T-cell (primary cell): ENCODE measurements around the gene KCNMA1. TPM values are rescaled to one million over a fixed set of nuclear protein-coding genes. Genes with fewer than 3 reads are reported as not detected.

Experiments
- ATAC-seq, 4 experiments: fragments of 200-7000 bp in 3 of 4; fragments of 150-1000 bp in 1 of 4; cut with Tn5 transposase; replicated peaks in 1 of 4; 1 replicate in 3 of 4; 2 replicates in 1 of 4; pipeline ENCODE4 v1.10.0; 2021; ENCODE audit warnings: moderate library complexity in 3 of 4, mild to moderate bottlenecking in 2 of 4, moderate number of reproducible peaks in 1 of 4
- CTCF ChIA-PET, 2 donors: fragments of 300-600 bp; sonication (Branson Sonifier 250); formaldehyde crosslinking; loops; one replicate each; lab custom pipeline; 2022; ENCODE audit warnings: antibody characterized with exemption in 2 of 2; lab: Charles Lee
- POLR2A ChIA-PET, 2 donors: fragments of 300-600 bp; sonication (Branson Sonifier 250); formaldehyde crosslinking; loops; one replicate each; lab custom pipeline; 2022; ENCODE audit warnings: antibody characterized with exemption in 2 of 2; lab: Charles Lee
- DNase-seq, 35 experiments: peaks; one replicate each; pipeline versions ENCODE4 v3.0.0 to v3.0.0-alpha.2; 2013 to 2023
- H3K27ac ChIP-seq: one replicate; pipeline ENCODE4 v1.5.1; 2013; ENCODE audit warnings: low read length
- H3K27me3 ChIP-seq, 2 experiments: replicated peaks in 1 of 2; 1 replicate in 1 of 2; 2 replicates in 1 of 2; pipeline versions ENCODE4 v1.6.1 to v1.7.0; 2013; ENCODE audit warnings: low read length in 1 of 2, mixed read lengths in 1 of 2; ENCODE audit not compliant: control insufficient read depth in 2 of 2, insufficient read depth in 2 of 2; ENCODE audit errors: extremely low read depth in 1 of 2
- H3K36me3 ChIP-seq, 2 donors: 1 replicate in 1 of 2; 2 replicates in 1 of 2; pipeline versions ENCODE4 v1.6.1 to v1.7.0; 2013; ENCODE audit warnings: low read length in 1 of 2; ENCODE audit not compliant: control insufficient read depth in 2 of 2, insufficient read depth in 1 of 2; ENCODE audit errors: extremely low read depth in 1 of 2
- H3K4me1 ChIP-seq, 2 experiments: 1 replicate in 1 of 2; 2 replicates in 1 of 2; pipeline versions ENCODE4 v1.6.1 to v1.7.0; 2013; ENCODE audit warnings: low read length in 2 of 2, mixed read lengths in 1 of 2; ENCODE audit not compliant: insufficient read depth in 2 of 2, control insufficient read depth in 1 of 2; ENCODE audit errors: extremely low read depth in 1 of 2
- H3K4me3 ChIP-seq, 2 donors: 1 replicate in 1 of 2; 2 replicates in 1 of 2; pipeline versions ENCODE4 v1.5.1 to v1.7.0; 2013; ENCODE audit warnings: mild to moderate bottlenecking in 2 of 2, low read length in 1 of 2, moderate library complexity in 1 of 2; ENCODE audit not compliant: control insufficient read depth in 1 of 2; ENCODE audit errors: extremely low read depth in 1 of 2
- H3K9me3 ChIP-seq: 2 replicates; pipeline ENCODE4 v1.7.0; 2013
- H3K27ac Mint-ChIP-seq, 2 donors: one replicate each; pipeline ENCODE4 v1.8.0; 2020 to 2021; ENCODE audit warnings: mild to moderate bottlenecking in 2 of 2, mixed read lengths in 2 of 2
- H3K27me3 Mint-ChIP-seq, 2 donors: one replicate each; pipeline ENCODE4 v1.8.0; 2021 to 2022; ENCODE audit warnings: mixed read lengths in 2 of 2
- H3K36me3 Mint-ChIP-seq: one replicate; pipeline ENCODE4 v1.8.0; 2021; ENCODE audit warnings: mixed read lengths
- H3K4me1 Mint-ChIP-seq, 3 donors: one replicate each; pipeline ENCODE4 v1.8.0; 2020 to 2022; ENCODE audit warnings: mixed read lengths in 3 of 3, mild to moderate bottlenecking in 1 of 3
- H3K4me3 Mint-ChIP-seq, 3 donors: one replicate each; pipeline ENCODE4 v1.8.0; 2020 to 2022; ENCODE audit warnings: mild to moderate bottlenecking in 3 of 3, mixed read lengths in 3 of 3, moderate library complexity in 3 of 3
- H3K9me3 Mint-ChIP-seq, 3 donors: one replicate each; pipeline ENCODE4 v1.8.0; 2020 to 2022; ENCODE audit warnings: mixed read lengths in 3 of 3
- WGBS: methylation state at CpG from one replicate; pipeline ENCODE4 v1.1.5; 2013; ENCODE audit warnings: missing lambda C conversion rate; ENCODE audit not compliant: insufficient coverage; 5-methylcytosine and 5-hydroxymethylcytosine counted together
- total RNA-seq, 35 experiments: library from RNA in 6 of 35; stranded (reverse) in 6 of 35; fragments of 120-200 nt in 1 of 35; gene quantifications; one replicate each; pipeline versions ENCODE4 v1.2.1 to v1.2.4 and lab custom pipeline; 2013 to 2026

The KCNMA1 gene
- total RNA-seq, 5 donors from 2014 or later (not counting 1 experiment from before 2014, with no cell fraction given), result 0.14 to 1.6 (median 0.60) TPM

DNA sequence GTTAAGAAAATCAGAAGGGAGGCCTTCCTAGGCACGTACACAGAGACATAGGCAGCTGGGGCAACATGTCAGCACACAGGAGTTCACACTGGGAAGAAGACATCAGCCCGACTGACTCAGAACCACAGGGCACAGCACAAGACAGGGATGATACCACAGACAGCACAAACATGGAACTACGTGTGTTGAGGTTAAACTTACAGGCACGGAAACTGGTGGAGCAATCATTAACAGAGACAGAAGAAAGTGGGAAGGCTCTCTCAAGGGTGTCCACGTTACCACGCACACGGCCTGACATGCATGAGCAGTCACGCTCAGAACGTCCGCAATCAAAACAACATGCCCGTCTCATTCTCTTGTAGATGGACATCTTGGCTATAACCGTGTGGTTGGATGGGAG, 636.4 kb downstream of the KCNMA1 start:
- H3K4me3 ChIP-seq, result no peak overlapping the region
- CTCF ChIA-PET, result interaction anchor here in 1 of 2 donors (0.7 kb wide), 1 partner anchor 16 kb away, joined by 3 read pairs; no protein-coding TSS in a partner anchor
- H3K4me1 ChIP-seq, result no peaks in the 10 kb centered on the region
- POLR2A ChIA-PET, result interaction anchor here in 1 of 2 donors (0.7 kb wide), 1 partner anchor 1550 kb away, joined by 3 read pairs; no protein-coding TSS in a partner anchor
- Mint-ChIP-seq H3K36me3 (no peaks in the 10 kb centered on the region), H3K4me3 (no peak overlapping the region), H3K4me1 (no peaks in the 10 kb centered on the region), H3K27ac (no peak overlapping the region), H3K27me3 (peaks cover 6 to 9% of the 10 kb centered on the region in 2 donors), H3K9me3 (no peaks in the 10 kb centered on the region)
- no peaks in the 10 kb centered on the region for H3K36me3 ChIP-seq
- WGBS, result 86% methylated on average over 11 of the region's 12 CpGs
- H3K9me3 ChIP-seq, result no peaks in the 10 kb centered on the region
- no peaks in the 10 kb centered on the region for H3K27me3 ChIP-seq
- H3K27ac ChIP-seq, result no peak overlapping the region
- ATAC-seq, result no peak
- no peak for DNase-seq

- no peaks in the 10 kb centered on the region for H3K4me1 ChIP-seq
- Mint-ChIP-seq H3K27me3 (peaks cover 6 to 9% of the 10 kb centered on the region in 2 donors), H3K4me1 (no peaks in the 10 kb centered on the region), H3K36me3 (no peaks in the 10 kb centered on the region), H3K9me3 (no peaks in the 10 kb centered on the region), H3K27ac (no peak overlapping the region), H3K4me3 (no peak overlapping the region)
- H3K36me3 ChIP-seq, result no peaks in the 10 kb centered on the region
- H3K4me3 ChIP-seq, result no peak overlapping the region
- DNase-seq (no peak), ATAC-seq (no peak)
- ChIA-PET POLR2A (no interaction called here), CTCF (no interaction called here)
- 88% methylated on average over 1 of the region's 2 CpGs for WGBS
- H3K27ac ChIP-seq, result no peak overlapping the region
- H3K9me3 ChIP-seq, result no peaks in the 10 kb centered on the region
- peaks cover 0 to 6% of the 10 kb centered on the region in 2 experiments for H3K27me3 ChIP-seq
These were observed 639.2 kb downstream of the KCNMA1 start for GRCh38 chr10:76998451-76998850.

DNA sequence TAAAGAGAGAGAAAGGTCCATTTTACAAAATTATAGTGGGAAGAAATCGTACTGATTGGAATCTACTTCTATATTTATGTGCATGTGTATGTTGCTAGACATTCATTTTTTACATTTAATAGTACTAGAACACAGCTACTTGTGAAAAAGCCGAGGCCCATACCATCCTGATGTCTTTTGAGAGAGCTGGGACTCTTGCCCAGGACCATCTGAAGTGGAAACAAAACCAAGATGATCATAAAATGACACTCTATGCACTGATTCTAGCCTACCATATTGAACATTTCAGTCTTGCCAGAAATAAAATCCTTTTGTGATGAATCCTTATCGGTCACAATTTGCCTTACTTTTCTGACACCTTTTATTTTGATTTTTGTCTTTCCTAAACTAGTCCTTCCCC, 640.0 kb downstream of the KCNMA1 start:
- H3K27ac ChIP-seq, result no peak overlapping the region
- CTCF ChIA-PET, result no interaction called here
- no peaks in the 10 kb centered on the region for H3K36me3 ChIP-seq
- DNase-seq, result no peak
- H3K27me3 Mint-ChIP-seq, result peaks cover 6 to 9% of the 10 kb centered on the region in 2 donors
- ATAC-seq, result no peak
- no peaks in the 10 kb centered on the region for H3K9me3 Mint-ChIP-seq
- H3K4me1 Mint-ChIP-seq, result no peaks in the 10 kb centered on the region
- H3K4me3 Mint-ChIP-seq, result no peak overlapping the region
- H3K27me3 ChIP-seq, result peaks cover 0 to 6% of the 10 kb centered on the region in 2 experiments
- POLR2A ChIA-PET, result no interaction called here
- WGBS, result 86% methylated on average over 2 of the region's 3 CpGs
- H3K4me3 ChIP-seq, result no peak overlapping the region
- no peaks in the 10 kb centered on the region for H3K36me3 Mint-ChIP-seq
- no peak overlapping the region for H3K27ac Mint-ChIP-seq
- H3K4me1 ChIP-seq, result no peaks in the 10 kb centered on the region
- no peaks in the 10 kb centered on the region for H3K9me3 ChIP-seq

DNA sequence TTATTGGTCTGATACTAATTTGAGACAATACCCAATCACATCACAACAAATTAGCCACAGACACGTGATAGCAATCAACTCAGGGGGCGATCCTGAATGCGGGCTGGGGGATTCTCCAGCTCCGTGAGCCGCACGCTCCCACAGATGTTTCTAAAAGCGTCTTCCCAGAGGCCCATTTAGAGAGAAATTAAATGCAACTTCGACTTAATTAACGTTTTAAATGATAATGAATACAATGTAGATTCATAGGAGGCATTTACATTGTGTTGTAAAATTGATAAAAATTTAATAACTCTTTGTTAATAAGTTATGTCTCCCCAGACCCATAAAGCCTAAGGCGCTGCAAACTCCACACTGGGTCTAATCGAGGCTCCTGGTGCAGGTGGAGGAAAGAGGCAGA, 642.6 kb downstream of the KCNMA1 start:
- H3K27me3 ChIP-seq, result peaks cover 0 to 6% of the 10 kb centered on the region in 2 experiments
- ChIA-PET POLR2A (no interaction called here), CTCF (no interaction called here)
- Mint-ChIP-seq H3K27ac (no peak overlapping the region), H3K4me3 (no peak overlapping the region), H3K9me3 (no peaks in the 10 kb centered on the region), H3K36me3 (no peaks in the 10 kb centered on the region), H3K4me1 (no peaks in the 10 kb centered on the region), H3K27me3 (peaks cover 6 to 9% of the 10 kb centered on the region in 2 donors)
- DNase-seq (no peak), ATAC-seq (no peak)
- no peaks in the 10 kb centered on the region for H3K36me3 ChIP-seq
- no peak overlapping the region for H3K27ac ChIP-seq
- H3K9me3 ChIP-seq, result no peaks in the 10 kb centered on the region
- 61% methylated on average over 2 of the region's 11 CpGs for WGBS
- no peak overlapping the region for H3K4me3 ChIP-seq
- H3K4me1 ChIP-seq, result no peaks in the 10 kb centered on the region

GRCh38 chr10:76993213-76993612, 644.4 kb downstream of the KCNMA1 start:
- DNase-seq (no peak), ATAC-seq (no peak)
- Histone ChIP-seq H3K9me3 (no peaks in the 10 kb centered on the region), H3K4me1 (no peaks in the 10 kb centered on the region), H3K4me3 (no peak overlapping the region), H3K27me3 (peaks cover 0 to 6% of the 10 kb centered on the region in 2 experiments), H3K36me3 (no peaks in the 10 kb centered on the region), H3K27ac (no peak overlapping the region)
- WGBS, result 60% methylated on average over 1 of the region's 2 CpGs
- Mint-ChIP-seq H3K27ac (no peak overlapping the region), H3K9me3 (no peaks in the 10 kb centered on the region), H3K36me3 (no peaks in the 10 kb centered on the region), H3K4me1 (no peaks in the 10 kb centered on the region), H3K4me3 (no peak overlapping the region), H3K27me3 (peaks cover 1 to 9% of the 10 kb centered on the region in 2 donors)
- ChIA-PET POLR2A (no interaction called here), CTCF (no interaction called here)

DNA sequence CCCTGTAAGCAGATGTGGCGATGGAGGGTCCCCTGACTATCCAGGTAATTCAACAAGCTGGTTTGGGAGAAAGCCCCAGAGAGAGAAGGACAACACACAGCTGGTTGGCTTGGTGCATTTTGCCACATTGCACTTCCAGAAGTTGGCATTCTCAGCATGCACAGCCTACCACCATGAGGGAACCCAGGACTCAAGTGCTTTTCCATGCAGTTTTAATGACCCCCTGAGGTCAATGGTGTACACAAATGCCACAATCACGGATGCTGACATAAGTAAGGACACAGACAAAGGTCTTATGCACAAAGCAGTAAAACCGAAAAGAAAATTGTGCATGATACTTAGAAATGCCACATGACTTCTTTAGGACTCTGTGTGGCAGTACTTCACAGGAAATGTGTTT, 645.1 kb downstream of the KCNMA1 start:
- no peaks in the 10 kb centered on the region for H3K9me3 ChIP-seq
- no peak for ATAC-seq
- no peak overlapping the region for H3K27ac Mint-ChIP-seq
- no peaks in the 10 kb centered on the region for H3K36me3 ChIP-seq
- no peak overlapping the region for H3K4me3 Mint-ChIP-seq
- WGBS, result 64% methylated on average over 3 of the region's 3 CpGs
- no peak overlapping the region for H3K27ac ChIP-seq
- H3K4me3 ChIP-seq, result no peak overlapping the region
- peaks cover 1 to 5% of the 10 kb centered on the region in 2 donors for H3K27me3 Mint-ChIP-seq
- POLR2A ChIA-PET, result no interaction called here
- DNase-seq, result no peak
- no peaks in the 10 kb centered on the region for H3K36me3 Mint-ChIP-seq
- no peaks in the 10 kb centered on the region for H3K9me3 Mint-ChIP-seq
- CTCF ChIA-PET, result no interaction called here
- H3K4me1 Mint-ChIP-seq, result no peaks in the 10 kb centered on the region
- H3K27me3 ChIP-seq, result peaks cover 0 to 6% of the 10 kb centered on the region in 2 experiments
- no peaks in the 10 kb centered on the region for H3K4me1 ChIP-seq

GRCh38 chr10:76991621-76992020, 646.0 kb downstream of the KCNMA1 start:
- no peaks in the 10 kb centered on the region for H3K4me1 ChIP-seq
- H3K36me3 Mint-ChIP-seq, result no peaks in the 10 kb centered on the region
- DNase-seq, result no peak
- no peak overlapping the region for H3K4me3 Mint-ChIP-seq
- no peaks in the 10 kb centered on the region for H3K36me3 ChIP-seq
- H3K27ac ChIP-seq, result no peak overlapping the region
- H3K9me3 Mint-ChIP-seq, result no peaks in the 10 kb centered on the region
- H3K27ac Mint-ChIP-seq, result no peak overlapping the region
- ChIA-PET CTCF (no interaction called here), POLR2A (interaction anchor here in 1 of 2 donors (0.6 kb wide), 1 partner anchor 8 kb away, joined by 7 read pairs; no protein-coding TSS in a partner anchor)
- peaks cover 0 to 6% of the 10 kb centered on the region in 2 experiments for H3K27me3 ChIP-seq
- H3K9me3 ChIP-seq, result no peaks in the 10 kb centered on the region
- 88% methylated on average over 1 of the region's 2 CpGs for WGBS
- peaks cover 1 to 7% of the 10 kb centered on the region in 2 donors for H3K27me3 Mint-ChIP-seq
- H3K4me1 Mint-ChIP-seq, result no peaks in the 10 kb centered on the region
- no peak for ATAC-seq
- no peak overlapping the region for H3K4me3 ChIP-seq
